ENCODE results near the gene TCP1.

The TCP1 gene

GRCh38 chr6:159762681-159763293, 26.6 kb downstream of the TCP1 start:
- Histone ChIP-seq H3K4me1 (ENCODE audit: low read length) (peaks cover 12% of the 10 kb centered on the region), H4K20me1 (ENCODE audit: insufficient read depth, low read length) (no peaks in the 10 kb centered on the region), H2AFZ (ENCODE audit: low read depth, low read length) (no peak overlapping the region), H3K4me3 (ENCODE audit: low read length) (peak overlapping the region; percentile 99), H3K79me2 (ENCODE audit: low read length) (peaks cover 25% of the 10 kb centered on the region), H3K9ac (ENCODE audit: low read length) (peak overlapping the region; percentile 100), H3K9me3 (ENCODE audit: insufficient read depth, low read length) (no peaks in the 10 kb centered on the region), H3K27ac (ENCODE audit: low read length) (peak overlapping the region; percentile 98), H3K27me3 (ENCODE audit: low read depth, low read length) (no peaks in the 10 kb centered on the region), H3K36me3 (replicated peaks; ENCODE audit: low read depth, low read length) (peaks cover 40% of the 10 kb centered on the region), H3K4me2 (ENCODE audit: low read length) (peak overlapping the region; percentile 89)
- TF ChIP-seq CTCF (IDR thresholded peaks at IDR 0.05; ENCODE audit: low read depth, low read length) (no peak), EZH2phosphoT487 (IDR thresholded peaks at IDR 0.05; ENCODE audit: low read depth) (no peak)

- Histone ChIP-seq H3K9me3 (ENCODE audit: insufficient read depth, low read length) (no peaks in the 10 kb centered on the region), H3K4me2 (ENCODE audit: low read length) (peak within 1 kb of the TSS; percentile 89), H3K36me3 (replicated peaks; ENCODE audit: low read depth, low read length) (peaks cover 35% of the 10 kb centered on the region), H3K9ac (ENCODE audit: low read length) (peak within 1 kb of the TSS; percentile 100), H3K4me1 (ENCODE audit: low read length) (peaks cover 12% of the 10 kb centered on the region), H3K27me3 (ENCODE audit: low read depth, low read length) (no peaks in the 10 kb centered on the region), H3K4me3 (ENCODE audit: low read length) (peak within 1 kb of the TSS; percentile 99), H2AFZ (ENCODE audit: low read depth, low read length) (0 out of 2 replicates have a peak within 1 kb of the TSS, but pooled peaks have one; percentile 68), H3K79me2 (ENCODE audit: low read length) (peaks cover 25% of the 10 kb centered on the region), H4K20me1 (ENCODE audit: insufficient read depth, low read length) (no peaks in the 10 kb centered on the region), H3K27ac (ENCODE audit: low read length) (peak within 1 kb of the TSS; percentile 98)
- TF ChIP-seq CTCF (IDR thresholded peaks at IDR 0.05; ENCODE audit: low read depth, low read length) (no peak), EZH2phosphoT487 (IDR thresholded peaks at IDR 0.05; ENCODE audit: low read depth) (no peak)
Measured at GRCh38 chr6:159761873-159762680, 27.3 kb downstream of the TCP1 start, which contains the start of gene ACAT2. ACAT2 (plus strand) TSS chr6:159762045; CDS start chr6:159762088, 43 bp downstream.

- no peaks in the 10 kb centered on the region for H3K9me3 ChIP-seq (ENCODE audit: insufficient read depth, low read length)
- peak overlapping the region; percentile 99 for H3K4me3 ChIP-seq (ENCODE audit: low read length)
- peaks cover 25% of the 10 kb centered on the region for H3K79me2 ChIP-seq (ENCODE audit: low read length)
- H3K4me1 ChIP-seq (ENCODE audit: low read length), result peaks cover 12% of the 10 kb centered on the region
- no peak for TF ChIP-seq EZH2phosphoT487 (IDR thresholded peaks at IDR 0.05; ENCODE audit: low read depth)
- no peak for TF ChIP-seq CTCF (IDR thresholded peaks at IDR 0.05; ENCODE audit: low read depth, low read length)
- peaks cover 35% of the 10 kb centered on the region for H3K36me3 ChIP-seq (replicated peaks; ENCODE audit: low read depth, low read length)
- peak overlapping the region; percentile 98 for H3K27ac ChIP-seq (ENCODE audit: low read length)
- no peaks in the 10 kb centered on the region for H4K20me1 ChIP-seq (ENCODE audit: insufficient read depth, low read length)
- H3K4me2 ChIP-seq (ENCODE audit: low read length), result peak overlapping the region; percentile 80
- H3K27me3 ChIP-seq (ENCODE audit: low read depth, low read length), result no peaks in the 10 kb centered on the region
- no peak overlapping the region for H2AFZ ChIP-seq (ENCODE audit: low read depth, low read length)
- H3K9ac ChIP-seq (ENCODE audit: low read length), result peak overlapping the region; percentile 70
Measured at GRCh38 chr6:159761129-159761872, 28.1 kb downstream of the TCP1 start.

Measured in OCI-LY3 (cell line).